HEK293 (cell line): Measurements from ENCODE around the gene ATF6B.

Experiments used
- RBAK ChIP-seq: fragments of 450-650 bp; formaldehyde crosslinking; IDR thresholded peaks from 2 replicates; pipeline ENCODE4 v1.5.1; 2016; ENCODE audit warnings: missing biosample characterization, missing genetic modification characterization
- REST ChIP-seq: fragments of 450-650 bp; formaldehyde crosslinking; IDR thresholded peaks from 2 replicates; pipeline ENCODE4 v1.5.1; 2016; ENCODE audit warnings: missing biosample characterization, missing genetic modification characterization
- TCF7L2 ChIP-seq: IDR thresholded peaks from 2 replicates; pipeline ENCODE4 v1.6.1; 2011; ENCODE audit warnings: low read depth, mild to moderate bottlenecking, inconsistent platforms, low read length, moderate library complexity, borderline replicate concordance
- YY1 ChIP-seq: fragments of 450-650 bp; formaldehyde crosslinking; IDR thresholded peaks from 2 replicates; pipeline ENCODE4 v1.5.1; 2018; ENCODE audit warnings: missing biosample characterization, missing genetic modification characterization
- ZBTB8A ChIP-seq: fragments of 450-650 bp; formaldehyde crosslinking; IDR thresholded peaks from 2 replicates; pipeline ENCODE4 v1.5.1; 2016; ENCODE audit warnings: missing biosample characterization, missing genetic modification characterization
- ZFP3 ChIP-seq: fragments of 450-650 bp; formaldehyde crosslinking; IDR thresholded peaks from 2 replicates; pipeline ENCODE4 v1.5.1; 2016; ENCODE audit warnings: low read depth, missing biosample characterization, missing genetic modification characterization
- ZNF175 ChIP-seq: fragments of 450-650 bp; formaldehyde crosslinking; IDR thresholded peaks from 2 replicates; pipeline ENCODE4 v1.5.1; 2016; ENCODE audit warnings: missing biosample characterization, missing genetic modification characterization
- ZNF19 ChIP-seq: fragments of 450-650 bp; formaldehyde crosslinking; IDR thresholded peaks from 2 replicates; pipeline ENCODE4; 2016; ENCODE audit warnings: missing biosample characterization, missing genetic modification characterization, low read depth
- TF ChIP-seq, protein P1 (sequence below): fragments of 450-650 bp; formaldehyde crosslinking; IDR thresholded peaks from 2 replicates; pipeline ENCODE4 v1.5.1; 2016; ENCODE audit warnings: missing biosample characterization, missing genetic modification characterization

DNA sequence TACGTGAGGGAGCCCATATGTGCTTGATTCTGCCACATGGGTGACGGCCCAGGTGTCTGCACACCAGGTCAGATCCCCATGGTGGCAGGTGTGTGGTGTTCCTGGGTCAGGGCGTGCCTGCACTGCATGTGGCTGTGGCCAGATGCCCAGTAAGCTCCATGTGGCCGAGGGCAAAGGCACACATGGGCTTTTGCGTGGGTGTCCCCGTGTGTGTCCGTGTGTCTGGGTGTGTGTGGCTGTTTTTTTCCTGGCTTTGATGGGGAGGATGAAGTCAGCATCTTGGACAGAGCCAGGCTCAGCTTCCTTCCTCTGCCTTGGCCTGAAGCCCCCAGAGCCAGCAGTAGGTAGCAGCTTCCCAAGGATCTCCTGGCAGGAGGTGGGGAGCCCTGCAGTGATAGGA is 17.4 kb downstream of the ATF6B start:
- TF ChIP-seq, protein P1, sequence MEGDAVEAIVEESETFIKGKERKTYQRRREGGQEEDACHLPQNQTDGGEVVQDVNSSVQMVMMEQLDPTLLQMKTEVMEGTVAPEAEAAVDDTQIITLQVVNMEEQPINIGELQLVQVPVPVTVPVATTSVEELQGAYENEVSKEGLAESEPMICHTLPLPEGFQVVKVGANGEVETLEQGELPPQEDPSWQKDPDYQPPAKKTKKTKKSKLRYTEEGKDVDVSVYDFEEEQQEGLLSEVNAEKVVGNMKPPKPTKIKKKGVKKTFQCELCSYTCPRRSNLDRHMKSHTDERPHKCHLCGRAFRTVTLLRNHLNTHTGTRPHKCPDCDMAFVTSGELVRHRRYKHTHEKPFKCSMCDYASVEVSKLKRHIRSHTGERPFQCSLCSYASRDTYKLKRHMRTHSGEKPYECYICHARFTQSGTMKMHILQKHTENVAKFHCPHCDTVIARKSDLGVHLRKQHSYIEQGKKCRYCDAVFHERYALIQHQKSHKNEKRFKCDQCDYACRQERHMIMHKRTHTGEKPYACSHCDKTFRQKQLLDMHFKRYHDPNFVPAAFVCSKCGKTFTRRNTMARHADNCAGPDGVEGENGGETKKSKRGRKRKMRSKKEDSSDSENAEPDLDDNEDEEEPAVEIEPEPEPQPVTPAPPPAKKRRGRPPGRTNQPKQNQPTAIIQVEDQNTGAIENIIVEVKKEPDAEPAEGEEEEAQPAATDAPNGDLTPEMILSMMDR (tag by site-specific recombination), result no peak
- no peak for TF ChIP-seq ZNF19 (tag by site-specific recombination)
- no peak for TF ChIP-seq ZBTB8A (tag by site-specific recombination)
- no peak for TF ChIP-seq TCF7L2
- TF ChIP-seq YY1, result no peak
- TF ChIP-seq REST (tag by site-specific recombination), result no peak
- TF ChIP-seq ZFP3 (tag by site-specific recombination), result no peak
- TF ChIP-seq ZNF175 (tag by site-specific recombination), result no peak
- no peak for TF ChIP-seq RBAK (tag by site-specific recombination)
